Lung (tissue), 12 donors: ENCODE measurements around the gene CDADC1. TPM values are rescaled to one million over a fixed set of nuclear protein-coding genes. Genes with fewer than 3 reads are reported as not detected.

ENCODE experiments used
- ATAC-seq: fragments of 200-7000 bp; cut with Tn5 transposase; one replicate; pipeline ENCODE4 v1.9.1; 2020; ENCODE audit warnings: moderate number of reproducible peaks; ENCODE audit not compliant: insufficient read depth, low FRiP score
- DNase-seq, 3 donors: peaks; one replicate each; pipeline ENCODE4 v3.0.0-alpha.2; 2013 to 2017
- H3K27ac ChIP-seq, 2 donors: one replicate each; pipeline ENCODE4 v1.5.1; 2013; ENCODE audit warnings: mild to moderate bottlenecking in 2 of 2, moderate library complexity in 2 of 2, control low read depth in 1 of 2, inconsistent platforms in 1 of 2, low read depth in 1 of 2, low read length in 1 of 2
- H3K27me3 ChIP-seq, 3 donors: one replicate each; pipeline ENCODE4 v1.5.1; 2013; ENCODE audit warnings: low read length in 2 of 3; ENCODE audit not compliant: control insufficient read depth in 3 of 3, insufficient read depth in 3 of 3
- H3K36me3 ChIP-seq, 4 donors: one replicate each; pipeline ENCODE4 v1.5.1; 2013; ENCODE audit warnings: low read length in 4 of 4, mild to moderate bottlenecking in 1 of 4, moderate library complexity in 1 of 4; ENCODE audit not compliant: control insufficient read depth in 4 of 4, insufficient read depth in 4 of 4
- H3K4me1 ChIP-seq, 5 donors: one replicate each; pipeline ENCODE4 v1.5.1; 2013; ENCODE audit warnings: low read length in 5 of 5, mild to moderate bottlenecking in 2 of 5, moderate library complexity in 1 of 5; ENCODE audit not compliant: control insufficient read depth in 5 of 5, insufficient read depth in 5 of 5
- H3K4me3 ChIP-seq: one replicate; pipeline ENCODE4 v1.5.1; 2013; ENCODE audit warnings: mild to moderate bottlenecking, control low read depth, moderate library complexity
- H3K9ac ChIP-seq, 2 donors: one replicate each; pipeline ENCODE4 v1.5.1; 2013; ENCODE audit warnings: low read length in 2 of 2, control low read depth in 1 of 2; ENCODE audit not compliant: insufficient read depth in 1 of 2
- H3K9me3 ChIP-seq, 4 donors: one replicate each; pipeline ENCODE4 v1.5.1; 2013; ENCODE audit warnings: low read length in 3 of 4, mild to moderate bottlenecking in 1 of 4, moderate library complexity in 1 of 4; ENCODE audit not compliant: control insufficient read depth in 4 of 4, insufficient read depth in 3 of 4
- WGBS, 2 donors: extraction: QIAGEN DNeasy Blood & Tissue Kit; methylation state at CpG; one replicate each; pipeline ENCODE4 v1.1.7; 2013; 5-methylcytosine and 5-hydroxymethylcytosine counted together
- polyA plus RNA-seq, 2 donors: library from polyadenylated mRNA; stranded (reverse); fragments of 200-250 nt; gene quantifications; one replicate each; pipeline ENCODE4 v1.2.1, GENCODE V29; 2013
- total RNA-seq, 2 donors: library from RNA; depleted of rRNA in 1 of 2; stranded (reverse); fragments of >200 nt in 1 of 2; gene quantifications; one replicate each; pipeline ENCODE4 v1.2.1, GENCODE V29; 2014 to 2021
- TF ChIP-seq, protein P1 (sequence below): IDR thresholded peaks from 2 replicates; pipeline ENCODE4 v1.5.1; 2012; ENCODE audit warnings: mild to moderate bottlenecking; ENCODE audit errors: control extremely low read depth, extremely low read depth
- donor health status: control.
- donor health status: control.
- donor health status: Bipolar disorder and iron deficiency.
- donor health status: healthy.
- donor health status: DM: yes; HTN: yes; CAD: no.

Gene CDADC1
- total and polyA plus RNA-seq, 4 donors: 5.2 to 11.6 (median 7.1) TPM

DNA sequence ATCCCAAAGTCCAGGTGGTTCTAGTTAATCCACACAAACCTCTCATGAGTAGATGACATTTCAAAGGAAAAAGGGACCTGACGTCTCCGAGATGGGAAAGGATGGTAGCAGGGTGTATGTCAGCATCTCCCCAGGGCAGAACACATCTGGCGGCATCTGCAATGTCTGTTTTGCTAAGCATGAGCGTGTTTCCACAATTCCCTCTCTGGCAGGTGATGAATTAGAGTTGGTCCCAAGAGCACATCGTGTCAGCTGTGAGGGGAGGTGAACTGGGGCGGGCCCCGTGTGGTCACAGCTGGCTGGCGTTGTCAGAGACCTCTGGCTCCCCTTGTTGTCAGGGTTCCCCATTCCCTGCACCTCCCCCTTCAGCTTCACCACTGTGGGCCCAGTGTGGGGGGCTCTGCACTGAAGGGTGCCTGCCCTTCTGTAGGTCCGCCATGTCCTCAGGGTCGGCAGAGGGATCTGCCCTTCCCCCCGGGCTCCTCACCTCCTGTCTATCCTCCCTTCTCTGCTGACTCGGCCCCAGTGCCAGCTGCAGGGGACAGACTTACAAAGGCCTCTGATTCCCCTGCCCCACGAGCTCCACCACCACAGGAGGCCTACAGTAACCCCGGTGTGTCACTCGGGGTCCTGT is 58.2 kb downstream of the CDADC1 start:
- H3K4me1 ChIP-seq: peaks cover 0 to 25% (median 16%) of the 10 kb centered on the region in 5 donors
- H3K9me3 ChIP-seq: no peaks in the 10 kb centered on the region
- 85 to 88% methylated on average over 15 of the region's 15 CpGs for WGBS, 2 donors
- TF ChIP-seq, protein P1, sequence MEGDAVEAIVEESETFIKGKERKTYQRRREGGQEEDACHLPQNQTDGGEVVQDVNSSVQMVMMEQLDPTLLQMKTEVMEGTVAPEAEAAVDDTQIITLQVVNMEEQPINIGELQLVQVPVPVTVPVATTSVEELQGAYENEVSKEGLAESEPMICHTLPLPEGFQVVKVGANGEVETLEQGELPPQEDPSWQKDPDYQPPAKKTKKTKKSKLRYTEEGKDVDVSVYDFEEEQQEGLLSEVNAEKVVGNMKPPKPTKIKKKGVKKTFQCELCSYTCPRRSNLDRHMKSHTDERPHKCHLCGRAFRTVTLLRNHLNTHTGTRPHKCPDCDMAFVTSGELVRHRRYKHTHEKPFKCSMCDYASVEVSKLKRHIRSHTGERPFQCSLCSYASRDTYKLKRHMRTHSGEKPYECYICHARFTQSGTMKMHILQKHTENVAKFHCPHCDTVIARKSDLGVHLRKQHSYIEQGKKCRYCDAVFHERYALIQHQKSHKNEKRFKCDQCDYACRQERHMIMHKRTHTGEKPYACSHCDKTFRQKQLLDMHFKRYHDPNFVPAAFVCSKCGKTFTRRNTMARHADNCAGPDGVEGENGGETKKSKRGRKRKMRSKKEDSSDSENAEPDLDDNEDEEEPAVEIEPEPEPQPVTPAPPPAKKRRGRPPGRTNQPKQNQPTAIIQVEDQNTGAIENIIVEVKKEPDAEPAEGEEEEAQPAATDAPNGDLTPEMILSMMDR: no peak
- H3K27ac ChIP-seq: no peak overlapping the region
- ATAC-seq (no peak), DNase-seq (no peak)
- no peak overlapping the region for H3K9ac ChIP-seq
- no peaks in the 10 kb centered on the region for H3K27me3 ChIP-seq
- H3K36me3 ChIP-seq: no peaks in the 10 kb centered on the region
- no peak overlapping the region for H3K4me3 ChIP-seq

DNA sequence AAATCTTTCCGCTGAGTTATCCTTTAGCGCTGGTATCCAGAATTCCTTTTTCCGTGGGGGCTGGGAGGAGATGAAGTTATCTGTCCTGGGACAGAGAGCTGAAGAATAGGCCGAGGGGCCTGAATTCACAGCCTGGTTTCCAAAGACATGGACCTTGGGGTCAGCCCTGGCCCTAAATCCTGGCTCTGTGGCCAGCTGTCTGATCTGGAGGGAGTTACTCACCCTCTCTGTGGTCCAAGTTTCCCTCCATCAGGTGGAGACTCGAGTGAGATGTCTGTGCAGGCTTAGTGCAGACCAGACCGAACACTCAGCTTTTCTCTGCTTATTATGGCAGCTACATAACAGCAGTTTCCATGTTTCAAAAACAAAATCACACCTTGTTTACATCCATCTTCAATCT is 59.6 kb downstream of the CDADC1 start:
- H3K4me1 ChIP-seq: peaks cover 0 to 27% (median 16%) of the 10 kb centered on the region in 5 donors
- no peaks in the 10 kb centered on the region for H3K36me3 ChIP-seq
- ATAC-seq (no peak), DNase-seq (no peak)
- peak overlapping the region in 1 of 2 donors; percentile 67 for H3K9ac ChIP-seq
- no peaks in the 10 kb centered on the region for H3K9me3 ChIP-seq
- TF ChIP-seq, protein P1: no peak
- WGBS, 2 donors: 83 to 92% methylated on average over 6 of the region's 6 CpGs
- H3K4me3 ChIP-seq: no peak overlapping the region
- H3K27me3 ChIP-seq: no peaks in the 10 kb centered on the region
- H3K27ac ChIP-seq: peak overlapping the region; percentile 7 to 54

DNA sequence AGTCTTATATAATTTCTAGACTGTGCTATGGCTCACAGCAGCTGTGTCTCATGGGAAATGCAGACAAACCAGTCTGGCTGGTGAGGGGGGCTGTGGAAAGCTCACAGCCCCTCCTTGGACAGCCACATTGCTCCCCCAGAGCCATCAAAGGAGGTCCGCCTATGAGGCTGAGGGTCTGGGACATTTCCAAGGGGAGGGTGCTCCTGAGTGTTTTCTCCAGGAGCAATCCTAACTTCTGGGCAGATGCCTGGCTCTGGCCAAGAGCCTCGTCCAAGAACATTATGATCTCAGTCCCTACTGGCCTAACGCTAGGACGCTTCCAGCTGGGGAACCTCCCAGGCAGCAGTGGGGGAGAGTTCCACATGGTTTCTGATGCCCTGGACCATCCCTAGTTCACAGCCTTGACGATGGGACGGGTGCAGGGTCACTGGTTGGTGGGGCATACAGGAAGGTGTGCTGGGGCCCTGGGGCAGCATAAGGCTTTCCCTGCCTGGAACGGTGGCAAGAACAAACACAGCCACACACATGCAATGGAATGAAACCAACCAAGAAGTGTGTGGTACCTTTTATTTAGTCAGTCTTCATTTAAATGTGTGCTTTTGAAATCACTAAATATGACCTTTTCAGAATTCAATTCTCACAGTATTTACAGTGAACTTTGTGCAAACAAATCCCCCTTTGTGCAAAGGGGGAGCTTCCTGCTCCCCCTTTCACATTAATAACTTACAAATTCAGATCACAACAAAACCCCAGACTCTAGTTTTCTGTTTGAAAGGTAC is 60.6 kb downstream of the CDADC1 start:
- TF ChIP-seq, protein P1: no peak
- Histone ChIP-seq H3K4me3 (no peak overlapping the region), H3K9me3 (no peaks in the 10 kb centered on the region), H3K9ac (peak overlapping the region in 1 of 2 donors; percentile 68), H3K4me1 (peaks cover 0 to 27% (median 14%) of the 10 kb centered on the region in 5 donors), H3K27ac (peak overlapping the region; percentile 70 to 85), H3K36me3 (no peaks in the 10 kb centered on the region), H3K27me3 (no peaks in the 10 kb centered on the region)
- ATAC-seq: peak; percentile 77
- 43 to 70% methylated on average over 7 of the region's 7 CpGs for WGBS, 2 donors
- peak; percentile 92 to 97 (median 96) for DNase-seq
